SK-N-MC (cell line): ENCODE measurements around the gene ZBTB38.

Experiments used
- EZH2 ChIP-seq: fragments of 200-600 bp; sonication (generic); IDR thresholded peaks from one replicate; pipeline ENCODE4 v1.6.1; 2017; ENCODE audit warnings: antibody characterized with exemption
- FOXP2 ChIP-seq: optimal IDR thresholded peaks from 2 replicates; pipeline ENCODE3; 2011; ENCODE audit warnings: mild to moderate bottlenecking, moderate library complexity; ENCODE audit not compliant: insufficient read depth; ENCODE audit errors: extremely low read length, control extremely low read depth
- POLR2AphosphoS5 ChIP-seq: IDR thresholded peaks from 2 replicates; pipeline ENCODE4 v1.6.1; 2012; ENCODE audit warnings: mild to moderate bottlenecking, low read depth, low read length, borderline replicate concordance

GRCh38 chr3:141352262-141352984 lies 15.9 kb upstream of the ZBTB38 start:
- no peak for TF ChIP-seq POLR2AphosphoS5
- TF ChIP-seq EZH2: no peak
- TF ChIP-seq FOXP2: no peak
